ENCODE data around the gene NLGN4Y.
"Not testable (repeated sequence)": the region's sequence is repeated elsewhere in the genome, so short reads cannot be mapped to it uniquely, and the experiment has no call there.

NLGN4Y gene

GRCh38 chrY:14837466-14837865, 313.1 kb downstream of the NLGN4Y start:
- no peak overlapping the region for H3K27ac ChIP-seq (ENCODE audit: low read depth, low read length)
- no peak overlapping the region for H2AFZ ChIP-seq (ENCODE audit: low read depth, low read length, severe bottlenecking)
- H3K4me3 ChIP-seq (ENCODE audit: insufficient read depth, low read length, poor library complexity, severe bottlenecking) = no peak overlapping the region
- TF ChIP-seq EZH2phosphoT487 (conservative IDR thresholded peaks at IDR 0.05; ENCODE audit: low read length) = no peak
- TF ChIP-seq CTCF (IDR thresholded peaks at IDR 0.05; ENCODE audit: insufficient read depth, low read length, poor library complexity, severe bottlenecking) = no peak
- no peaks in the 10 kb centered on the region for H3K9me2 ChIP-seq (replicated peaks; ENCODE audit: insufficient read depth, low read length)
- H3K36me3 ChIP-seq (ENCODE audit: low read length) = no peaks in the 10 kb centered on the region
- H3F3A ChIP-seq (ENCODE audit: insufficient read depth) = no peaks in the 10 kb centered on the region
- no peak overlapping the region for H3K9ac ChIP-seq (ENCODE audit: low read length)
- no peaks in the 10 kb centered on the region for H3K79me2 ChIP-seq (ENCODE audit: insufficient read depth, low read length)
- no peaks in the 10 kb centered on the region for H3K27me3 ChIP-seq (ENCODE audit: low read length)
- H4K20me1 ChIP-seq (ENCODE audit: low read depth, low read length) = no peaks in the 10 kb centered on the region
- H3K4me2 ChIP-seq (ENCODE audit: low read depth, low read length, poor library complexity, severe bottlenecking) = no peak overlapping the region
- no peaks in the 10 kb centered on the region for H3K9me3 ChIP-seq (ENCODE audit: insufficient read depth, low read length)

- TF ChIP-seq EZH2phosphoT487 (conservative IDR thresholded peaks at IDR 0.05; ENCODE audit: low read length) (no peak), CTCF (IDR thresholded peaks at IDR 0.05; ENCODE audit: insufficient read depth, low read length, poor library complexity, severe bottlenecking) (no peak)
- Histone ChIP-seq H3K79me2 (ENCODE audit: insufficient read depth, low read length) (no peaks in the 10 kb centered on the region), H3F3A (ENCODE audit: insufficient read depth) (no peaks in the 10 kb centered on the region)
Observed at GRCh38 chrY:14850734-14851133, 326.4 kb downstream of the NLGN4Y start.

GRCh38 chrY:14860448-14860847, 336.1 kb downstream of the NLGN4Y start:
- Histone ChIP-seq H3K9me2 (replicated peaks; ENCODE audit: insufficient read depth, low read length) (no peaks in the 10 kb centered on the region), H3K4me2 (ENCODE audit: low read depth, low read length, poor library complexity, severe bottlenecking) (no peak overlapping the region), H3K27ac (ENCODE audit: low read depth, low read length) (no peak overlapping the region), H3K4me3 (ENCODE audit: insufficient read depth, low read length, poor library complexity, severe bottlenecking) (no peak overlapping the region), H3K36me3 (ENCODE audit: low read length) (no peaks in the 10 kb centered on the region), H3K27me3 (ENCODE audit: low read length) (no peaks in the 10 kb centered on the region), H3F3A (ENCODE audit: insufficient read depth) (no peaks in the 10 kb centered on the region), H3K9me3 (ENCODE audit: insufficient read depth, low read length) (no peaks in the 10 kb centered on the region), H3K79me2 (ENCODE audit: insufficient read depth, low read length) (no peaks in the 10 kb centered on the region), H4K20me1 (ENCODE audit: low read depth, low read length) (no peaks in the 10 kb centered on the region), H3K9ac (ENCODE audit: low read length) (no peak overlapping the region), H2AFZ (ENCODE audit: low read depth, low read length, severe bottlenecking) (no peak overlapping the region)
- TF ChIP-seq CTCF (IDR thresholded peaks at IDR 0.05; ENCODE audit: insufficient read depth, low read length, poor library complexity, severe bottlenecking) = no peak
- TF ChIP-seq EZH2phosphoT487 (conservative IDR thresholded peaks at IDR 0.05; ENCODE audit: low read length) = no peak

More at GRCh38 chrY:14850734-14851133, 326.4 kb downstream of the NLGN4Y start:
- Histone ChIP-seq H3K9me2 (replicated peaks; ENCODE audit: insufficient read depth, low read length) (no peaks in the 10 kb centered on the region), H4K20me1 (ENCODE audit: low read depth, low read length) (no peaks in the 10 kb centered on the region), H2AFZ (ENCODE audit: low read depth, low read length, severe bottlenecking) (no peak overlapping the region), H3K36me3 (ENCODE audit: low read length) (no peaks in the 10 kb centered on the region), H3K9me3 (ENCODE audit: insufficient read depth, low read length) (no peaks in the 10 kb centered on the region), H3K9ac (ENCODE audit: low read length) (no peak overlapping the region), H3K27me3 (ENCODE audit: low read length) (no peaks in the 10 kb centered on the region), H3K27ac (ENCODE audit: low read depth, low read length) (no peak overlapping the region), H3K4me3 (ENCODE audit: insufficient read depth, low read length, poor library complexity, severe bottlenecking) (no peak overlapping the region), H3K4me2 (ENCODE audit: low read depth, low read length, poor library complexity, severe bottlenecking) (no peak overlapping the region)

DNA sequence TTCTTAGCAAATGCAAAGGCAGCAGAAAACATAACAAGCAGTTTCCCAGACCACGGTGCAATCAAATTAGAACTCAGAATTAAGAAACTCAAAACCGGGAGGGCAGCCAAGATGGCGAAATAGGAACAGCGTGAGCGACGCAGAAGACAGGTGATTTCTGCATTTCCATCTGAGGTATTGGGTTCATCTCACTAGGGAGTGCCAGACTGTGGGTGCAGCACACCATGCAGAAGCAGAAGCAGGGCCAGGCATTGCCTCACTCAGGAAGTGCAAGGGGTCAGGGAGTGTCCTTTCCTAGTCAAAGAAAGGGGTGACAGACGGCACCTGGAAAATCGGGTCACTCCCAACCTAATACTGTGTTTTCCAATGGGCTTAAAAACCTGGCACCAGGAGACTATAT, 336.7 kb downstream of the NLGN4Y start:
- H3K36me3 ChIP-seq (ENCODE audit: low read length); H2AFZ ChIP-seq (ENCODE audit: low read depth, low read length, severe bottlenecking); H3F3A ChIP-seq (ENCODE audit: insufficient read depth); H3K4me3 ChIP-seq (ENCODE audit: insufficient read depth, low read length, poor library complexity, severe bottlenecking); H3K9ac ChIP-seq (ENCODE audit: low read length); H3K9me2 ChIP-seq (replicated peaks; ENCODE audit: insufficient read depth, low read length); H3K4me2 ChIP-seq (ENCODE audit: low read depth, low read length, poor library complexity, severe bottlenecking); H3K79me2 ChIP-seq (ENCODE audit: insufficient read depth, low read length); H4K20me1 ChIP-seq (ENCODE audit: low read depth, low read length); H3K27ac ChIP-seq (ENCODE audit: low read depth, low read length); H3K27me3 ChIP-seq (ENCODE audit: low read length); H3K9me3 ChIP-seq (ENCODE audit: insufficient read depth, low read length): not testable (repeated sequence)
